Stimulated activated CD4-positive, alpha-beta T cell treated with anti-CD3 and anti-CD28 coated beads, Interleukin-15, amount 100 ng/mL, for 1 hour (primary cell): Measurements from ENCODE around the gene ACSS2.
"Not testable (repeated sequence)": the region's sequence is repeated elsewhere in the genome, so short reads cannot be mapped to it uniquely, and the experiment has no call there.

Experiments
- DNase-seq, 2 donors: peaks; one replicate each; pipeline ENCODE4 v3.0.0-alpha.2; 2020; ENCODE audit warnings: low read depth in 1 of 2, low spot score in 1 of 2

Gene ACSS2

GRCh38 chr20:34874094-34874654 lies 2.2 kb upstream of the ACSS2 start:
- peak in 1 of 2 donors; percentile 17 for DNase-seq

GRCh38 chr20:34875642-34876405 lies 588 bp upstream of the ACSS2 start:
- DNase-seq: no peak

- DNase-seq: no peak
These were observed 3.9 kb downstream of the ACSS2 start for GRCh38 chr20:34880215-34880850.

DNA sequence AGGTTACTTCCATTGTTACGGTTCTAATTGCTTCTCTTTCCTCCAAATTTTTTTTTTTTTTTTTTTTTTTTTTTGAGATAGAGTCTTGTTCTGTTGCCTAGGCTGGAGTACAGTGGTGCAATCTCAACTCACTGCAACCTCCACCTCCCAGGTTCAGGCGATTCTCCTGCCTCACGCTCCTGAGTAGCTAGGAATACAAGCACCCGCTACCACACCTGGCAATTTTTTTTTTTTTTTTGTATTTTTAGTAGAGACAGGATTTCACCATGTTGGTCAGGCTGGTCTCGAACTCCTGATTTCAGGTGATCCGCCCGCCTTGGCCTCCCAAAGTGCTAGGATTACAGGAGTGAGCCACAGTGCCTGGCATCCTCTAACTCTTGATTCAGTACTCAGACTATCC lies 4.6 kb downstream of the ACSS2 start:
- not testable (repeated sequence) for DNase-seq

GRCh38 chr20:34881689-34882088 lies 5.3 kb downstream of the ACSS2 start:
- no peak for DNase-seq

DNA sequence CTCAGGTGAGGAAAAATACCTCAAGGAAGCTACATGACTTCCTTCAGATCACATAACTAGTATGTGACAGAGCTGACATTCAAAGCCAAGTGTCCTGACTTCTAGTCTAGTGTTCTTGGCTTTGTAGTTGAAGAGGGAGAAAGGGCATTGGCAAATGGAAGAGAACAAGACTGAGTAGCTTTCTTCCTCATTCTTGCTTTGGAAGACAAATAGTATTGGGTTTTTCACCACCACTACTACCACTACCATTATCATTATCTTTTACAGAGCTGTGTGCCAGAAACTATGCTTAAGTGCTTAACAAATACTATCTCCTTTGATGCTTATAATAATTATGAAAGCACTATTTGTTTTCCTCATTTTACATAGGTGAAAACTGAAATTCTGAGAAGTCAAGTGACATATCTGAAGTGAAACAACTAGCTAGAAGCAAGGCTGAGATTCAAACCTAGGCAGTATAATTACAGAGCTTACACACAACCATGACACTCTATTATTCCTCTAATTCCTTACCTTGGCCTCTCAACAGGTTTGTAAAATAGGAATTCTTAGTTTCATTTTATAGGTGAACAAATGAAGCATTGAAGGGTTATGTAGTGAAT lies 6.8 kb downstream of the ACSS2 start:
- DNase-seq: no peak

DNA sequence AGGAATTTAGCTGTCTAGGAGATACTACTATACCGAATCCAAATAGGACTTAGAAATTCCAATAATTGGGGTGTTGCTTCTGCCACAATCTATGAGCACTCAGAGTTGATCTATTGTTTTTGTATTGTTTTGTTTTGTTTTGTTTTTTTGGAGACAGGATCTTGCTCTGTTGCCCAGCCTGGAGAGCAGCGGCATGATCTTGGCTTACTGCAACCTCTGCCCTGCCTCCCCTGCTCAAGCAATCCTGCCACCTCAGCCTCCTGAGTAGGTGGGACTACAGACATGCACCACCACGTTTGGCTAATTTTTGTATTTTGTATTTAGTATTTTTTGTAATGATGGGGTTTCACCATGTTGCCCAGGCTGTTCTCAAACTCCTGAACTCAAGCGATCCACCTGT lies 7.4 kb downstream of the ACSS2 start:
- DNase-seq: no peak

- DNase-seq: no peak
These were observed 7.8 kb downstream of the ACSS2 start for GRCh38 chr20:34884260-34884659.

- no peak for DNase-seq
These were observed 9.7 kb downstream of the ACSS2 start for GRCh38 chr20:34886122-34886521.

GRCh38 chr20:34887023-34887422 lies 10.6 kb downstream of the ACSS2 start:
- no peak for DNase-seq

GRCh38 chr20:34888468-34888867 lies 12.1 kb downstream of the ACSS2 start:
- DNase-seq: no peak

DNA sequence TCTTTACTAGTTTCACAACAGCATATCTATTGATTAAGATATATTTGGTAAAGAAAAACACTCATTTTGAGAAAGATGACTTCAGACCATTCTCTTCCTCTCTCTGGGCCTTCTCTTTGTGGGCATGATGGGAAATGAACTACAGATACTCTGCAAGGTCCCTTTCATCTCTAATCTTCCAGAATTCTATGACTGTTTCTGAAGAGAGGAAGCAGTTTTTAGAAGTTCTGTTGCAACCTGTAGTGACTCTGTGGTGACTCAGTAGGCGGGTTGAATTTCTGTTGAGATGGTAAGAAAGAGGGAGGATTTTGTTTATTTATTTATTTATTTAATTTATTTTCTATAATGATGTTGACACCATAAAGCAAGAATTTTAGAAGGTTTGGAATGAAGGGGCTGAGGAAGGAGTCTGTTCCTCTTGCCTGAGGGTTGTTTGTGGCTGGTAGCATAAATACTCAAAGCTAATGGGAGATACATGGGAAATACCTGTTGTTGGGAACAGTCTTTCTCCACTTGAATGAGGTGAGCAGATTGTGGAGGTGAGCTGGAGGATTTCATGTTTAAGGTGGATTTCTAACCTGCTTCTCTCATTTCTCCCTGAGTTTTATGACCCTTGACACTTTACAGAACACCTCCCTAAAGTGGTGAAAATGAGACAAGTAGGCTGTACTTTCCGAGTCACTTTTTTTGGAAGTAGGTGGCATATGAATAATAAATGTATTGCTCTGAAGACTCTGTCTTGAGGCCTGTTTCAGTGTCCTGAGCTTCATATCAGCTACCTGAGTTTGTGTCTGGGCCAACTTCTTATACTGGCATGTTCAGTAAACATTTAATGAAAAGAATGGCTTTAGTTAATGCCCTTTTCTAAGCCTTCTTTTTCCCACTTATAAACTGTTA lies 15.0 kb downstream of the ACSS2 start:
- DNase-seq: no peak

DNA sequence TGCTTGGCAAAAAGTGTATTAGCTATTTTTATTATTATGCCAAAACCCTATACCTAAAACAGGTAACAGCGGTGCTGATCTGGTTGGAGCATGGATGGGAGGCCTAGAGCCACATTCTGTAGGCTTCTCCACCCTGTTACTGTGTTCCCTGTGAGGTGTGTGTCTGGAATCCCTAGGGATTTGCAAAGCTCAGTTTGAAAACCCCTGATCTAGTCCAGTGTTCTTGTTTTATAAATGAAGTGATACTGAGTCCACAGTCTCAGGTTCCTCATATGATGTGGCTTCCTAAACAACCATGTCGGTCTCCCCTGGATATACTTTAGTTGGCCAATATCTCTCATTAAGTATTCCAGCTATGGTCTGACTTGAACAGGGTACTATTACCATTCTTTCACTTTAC lies 16.3 kb downstream of the ACSS2 start:
- no peak for DNase-seq

GRCh38 chr20:34894723-34895122 lies 18.3 kb downstream of the ACSS2 start:
- DNase-seq: no peak

- no peak for DNase-seq
These were observed 19.1 kb downstream of the ACSS2 start for GRCh38 chr20:34895465-34895864.

GRCh38 chr20:34896086-34896621 lies 19.7 kb downstream of the ACSS2 start:
- DNase-seq: no peak

- not testable (repeated sequence) for DNase-seq
These were observed 21.7 kb downstream of the ACSS2 start for GRCh38 chr20:34898129-34898528.

DNA sequence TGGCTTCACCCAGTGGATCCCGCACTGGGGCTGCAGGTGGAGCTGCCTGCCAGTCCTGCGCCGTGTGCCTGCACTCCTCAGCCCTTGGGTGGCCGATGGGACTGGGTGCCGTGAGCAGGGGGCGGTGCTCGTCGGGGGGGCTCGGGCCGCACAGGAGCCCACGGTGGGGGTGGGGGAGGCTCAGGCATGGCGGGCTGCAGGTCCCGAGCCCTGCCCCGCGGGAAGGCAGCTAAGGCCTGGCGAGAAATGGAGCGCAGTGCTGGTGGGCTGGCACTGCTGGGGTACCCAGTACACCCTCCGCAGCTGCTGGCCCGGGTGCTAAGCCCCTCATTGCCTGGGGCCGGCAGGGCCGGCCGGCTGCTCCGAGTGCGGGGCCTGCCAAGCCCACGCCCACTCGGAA lies 22.3 kb downstream of the ACSS2 start:
- not testable (repeated sequence) for DNase-seq

DNA sequence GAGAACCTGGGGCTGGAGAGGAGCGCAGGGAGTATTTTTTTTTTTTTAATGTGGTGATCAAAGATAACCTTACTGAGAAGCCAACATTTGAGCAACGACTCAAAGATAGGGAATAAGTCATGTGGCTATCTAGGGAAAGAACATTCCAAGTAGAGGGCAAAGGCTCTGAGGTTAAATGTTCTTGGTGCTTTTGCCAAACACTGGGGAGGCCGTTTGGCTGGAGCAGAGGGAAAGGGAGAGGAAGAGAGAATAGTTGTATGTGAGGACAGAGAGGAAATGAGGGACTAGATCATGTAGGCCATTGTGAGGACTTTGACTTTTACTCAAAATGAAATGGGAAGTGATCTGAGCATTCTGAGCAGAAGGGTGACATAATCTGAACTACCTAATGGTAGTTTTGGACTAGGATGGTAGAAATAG lies 27.8 kb downstream of the ACSS2 start:
- no peak for DNase-seq

DNA sequence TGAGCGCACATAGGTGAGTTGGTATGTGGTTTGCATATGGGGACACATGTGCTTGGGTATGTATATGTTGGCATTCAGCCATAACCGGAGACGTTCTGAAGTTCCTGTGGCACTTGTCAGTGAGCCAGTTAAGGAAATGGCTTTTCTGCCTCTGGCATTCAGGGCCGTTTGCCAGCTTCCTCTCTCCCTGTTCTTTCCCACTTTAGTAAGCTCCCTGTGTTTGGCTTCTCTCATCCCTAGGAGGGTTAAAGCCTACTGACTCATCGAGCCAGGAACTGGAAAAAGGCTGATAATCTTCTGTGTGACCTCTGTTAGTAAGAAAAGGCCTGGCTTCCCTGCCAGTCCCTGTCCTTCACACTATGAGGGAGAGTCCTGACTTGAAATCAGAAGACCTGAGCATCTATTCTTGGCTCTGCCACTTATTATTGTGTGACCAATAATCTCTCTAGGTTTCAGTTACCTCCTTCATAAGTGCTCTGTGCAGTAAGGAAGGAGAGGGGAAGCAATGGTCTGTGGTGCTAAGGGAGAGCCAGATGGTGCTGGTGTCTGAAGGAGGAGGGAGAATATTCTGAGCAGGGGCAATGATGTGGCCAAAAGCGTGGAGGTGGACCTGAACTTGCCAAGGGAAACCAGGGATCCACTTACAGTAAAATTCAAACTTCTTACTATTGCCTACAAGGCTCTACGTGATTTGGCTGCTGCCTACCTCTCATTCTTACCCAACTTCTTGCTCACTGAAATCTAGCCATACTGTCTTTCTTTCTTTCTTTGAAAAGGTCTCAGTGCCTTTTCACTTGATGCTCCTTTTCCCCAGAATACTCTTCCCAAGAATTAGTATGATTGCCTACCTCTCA lies 31.4 kb downstream of the ACSS2 start:
- no peak for DNase-seq
